Nephron (organoid): ENCODE data around the gene ETS1.
"Not testable (repeated sequence)": the region's sequence is repeated elsewhere in the genome, so short reads cannot be mapped to it uniquely, and the experiment has no call there.

Experiments
- H3K27ac Mint-ChIP-seq, 3 experiments: 2 replicates each; pipeline ENCODE4 v1.8.0; 2020; ENCODE audit warnings: mixed read lengths in 3 of 3, mild to moderate bottlenecking in 2 of 3, moderate library complexity in 1 of 3
- H3K27me3 Mint-ChIP-seq: 2 replicates; pipeline ENCODE4 v1.8.0; 2021; ENCODE audit warnings: low read depth, mild to moderate bottlenecking, moderate library complexity, mixed read lengths
- H3K36me3 Mint-ChIP-seq: 2 replicates; pipeline ENCODE4 v1.8.0; 2020; ENCODE audit warnings: low read depth, mixed read lengths
- H3K4me1 Mint-ChIP-seq: 2 replicates; pipeline ENCODE4 v1.8.0; 2020; ENCODE audit warnings: mixed read lengths
- H3K4me3 Mint-ChIP-seq, 3 experiments: 2 replicates each; pipeline ENCODE4 v1.8.0; 2020; ENCODE audit warnings: mild to moderate bottlenecking in 3 of 3, mixed read lengths in 3 of 3, moderate library complexity in 2 of 3
- H3K9me3 Mint-ChIP-seq: 2 replicates; pipeline ENCODE4 v1.8.0; 2020; ENCODE audit warnings: mixed read lengths
- CTCF ChIP-seq, 3 experiments: fragments of 200-600 bp; sonication (generic); IDR thresholded peaks; one replicate each; pipeline ENCODE4 v1.5.0; 2021; ENCODE audit warnings: antibody characterized with exemption in 3 of 3; ENCODE audit not compliant: unreplicated experiment in 3 of 3

ETS1 gene

GRCh38 chr11:128448981-128449713 is 138.2 kb downstream of the ETS1 start:
- no peak for TF ChIP-seq CTCF (IDR thresholded peaks at IDR 0.05; ENCODE audit: unreplicated experiment in 3 of 3)
- peaks cover 18% of the 10 kb centered on the region for H3K9me3 Mint-ChIP-seq
- peaks cover 24% of the 10 kb centered on the region for H3K4me1 Mint-ChIP-seq
- peak overlapping the region; percentile 41 to 98 (median 83) for H3K27ac Mint-ChIP-seq
- H3K27me3 Mint-ChIP-seq: no peaks in the 10 kb centered on the region
- peaks cover 13% of the 10 kb centered on the region for H3K36me3 Mint-ChIP-seq
- no peak overlapping the region for H3K4me3 Mint-ChIP-seq

GRCh38 chr11:128448200-128448886 is 139.0 kb downstream of the ETS1 start:
- H3K4me1 Mint-ChIP-seq: peaks cover 18% of the 10 kb centered on the region
- no peak for TF ChIP-seq CTCF (IDR thresholded peaks at IDR 0.05; ENCODE audit: unreplicated experiment in 3 of 3)

GRCh38 chr11:128447233-128447632 is 140.1 kb downstream of the ETS1 start:
- H3K9me3 Mint-ChIP-seq: peaks cover 18% of the 10 kb centered on the region
- H3K36me3 Mint-ChIP-seq: peaks cover 13% of the 10 kb centered on the region
- peak overlapping the region in 1 of 3 experiments; percentile 63 for H3K27ac Mint-ChIP-seq
- TF ChIP-seq CTCF (IDR thresholded peaks at IDR 0.05; ENCODE audit: unreplicated experiment in 3 of 3): no peak
- no peaks in the 10 kb centered on the region for H3K27me3 Mint-ChIP-seq
- H3K4me3 Mint-ChIP-seq: no peak overlapping the region
- peaks cover 7% of the 10 kb centered on the region for H3K4me1 Mint-ChIP-seq

More at GRCh38 chr11:128448200-128448886, 139.0 kb downstream of the ETS1 start:
- Mint-ChIP-seq H3K27me3 (no peaks in the 10 kb centered on the region), H3K9me3 (peaks cover 18% of the 10 kb centered on the region), H3K4me3 (no peak overlapping the region), H3K36me3 (peaks cover 13% of the 10 kb centered on the region), H3K27ac (peak overlapping the region; percentile 41 to 98 (median 83))

- not testable (repeated sequence) for H3K4me1 Mint-ChIP-seq, H3K27me3 Mint-ChIP-seq, H3K27ac Mint-ChIP-seq, H3K4me3 Mint-ChIP-seq
- Mint-ChIP-seq H3K9me3 (peaks cover 21% of the 10 kb centered on the region), H3K36me3 (peaks cover 17% of the 10 kb centered on the region)
Observed at GRCh38 chr11:128445921-128446320, 141.4 kb downstream of the ETS1 start.

- peaks cover 4% of the 10 kb centered on the region for H3K36me3 Mint-ChIP-seq
- no peak for TF ChIP-seq CTCF (IDR thresholded peaks at IDR 0.05; ENCODE audit: unreplicated experiment in 3 of 3)
- peaks cover 8% of the 10 kb centered on the region for H3K9me3 Mint-ChIP-seq
- H3K27ac Mint-ChIP-seq: peak overlapping the region; percentile 17 to 25 (median 17)
- no peak overlapping the region for H3K4me3 Mint-ChIP-seq
- no peaks in the 10 kb centered on the region for H3K27me3 Mint-ChIP-seq
- H3K4me1 Mint-ChIP-seq: peaks cover 23% of the 10 kb centered on the region
Observed at GRCh38 chr11:128437136-128437535, 150.2 kb downstream of the ETS1 start.

- Mint-ChIP-seq H3K9me3 (peaks cover 5% of the 10 kb centered on the region), H3K27me3 (no peaks in the 10 kb centered on the region), H3K27ac (peak overlapping the region in 2 of 3 experiments; percentile 0 to 1), H3K36me3 (no peaks in the 10 kb centered on the region), H3K4me1 (peaks cover 35% of the 10 kb centered on the region), H3K4me3 (no peak overlapping the region)
- TF ChIP-seq CTCF (IDR thresholded peaks at IDR 0.05; ENCODE audit: unreplicated experiment in 3 of 3): no peak
Observed at GRCh38 chr11:128434818-128435217, 152.5 kb downstream of the ETS1 start.
